HG02973 (cell line): Measurements from ENCODE around the gene ANKRD18B.
"Not testable (repeated sequence)": the region's sequence is repeated elsewhere in the genome, so short reads cannot be mapped to it uniquely, and the experiment has no call there.

Experiments
- ATAC-seq: cut with Tn5 transposase; IDR thresholded peaks from one replicate; pipeline ENCODE4 v1.9.1; 2021; ENCODE audit warnings: moderate library complexity; ENCODE audit not compliant: unreplicated experiment

ANKRD18B gene

DNA sequence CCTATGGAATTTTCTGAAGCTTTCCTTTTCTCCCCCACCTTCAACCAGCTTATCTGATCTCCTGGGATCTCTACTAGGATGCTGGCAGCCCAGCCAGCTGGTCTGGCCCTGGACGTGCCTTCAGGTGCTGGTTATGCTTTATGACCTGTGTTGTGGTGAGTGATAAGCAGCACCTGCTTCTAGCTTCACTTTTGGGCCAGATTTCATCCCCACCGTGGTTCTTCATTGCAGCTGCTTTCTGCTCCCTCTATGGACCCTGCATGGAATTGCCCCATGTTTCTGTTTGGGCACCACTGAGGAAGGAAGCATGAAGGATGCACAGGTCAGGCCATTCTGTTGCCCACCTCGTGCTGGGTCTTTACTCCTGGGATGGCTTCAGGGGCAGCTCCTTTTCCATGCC lies 80.2 kb downstream of the ANKRD18B start:
- ATAC-seq: not testable (repeated sequence)

DNA sequence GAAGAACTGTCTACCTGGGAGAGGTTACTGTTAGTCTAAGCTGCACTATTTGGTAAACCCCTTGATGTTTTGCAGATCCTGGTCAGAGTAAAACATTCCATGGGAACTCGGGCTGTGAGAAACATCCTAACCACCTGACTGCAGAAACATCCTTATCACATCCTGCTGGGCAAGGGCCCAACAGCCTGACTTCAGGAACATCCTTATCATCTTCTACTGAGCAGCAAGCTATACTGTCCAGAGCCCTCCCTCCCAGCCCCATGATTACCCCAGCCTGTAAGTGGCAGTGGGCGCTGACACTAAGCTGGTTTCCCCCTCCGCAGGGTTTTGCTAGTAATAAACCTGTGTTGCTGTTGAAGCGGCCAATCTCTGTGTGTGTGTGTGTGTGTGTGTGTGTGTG lies 80.9 kb downstream of the ANKRD18B start:
- ATAC-seq: not testable (repeated sequence)

DNA sequence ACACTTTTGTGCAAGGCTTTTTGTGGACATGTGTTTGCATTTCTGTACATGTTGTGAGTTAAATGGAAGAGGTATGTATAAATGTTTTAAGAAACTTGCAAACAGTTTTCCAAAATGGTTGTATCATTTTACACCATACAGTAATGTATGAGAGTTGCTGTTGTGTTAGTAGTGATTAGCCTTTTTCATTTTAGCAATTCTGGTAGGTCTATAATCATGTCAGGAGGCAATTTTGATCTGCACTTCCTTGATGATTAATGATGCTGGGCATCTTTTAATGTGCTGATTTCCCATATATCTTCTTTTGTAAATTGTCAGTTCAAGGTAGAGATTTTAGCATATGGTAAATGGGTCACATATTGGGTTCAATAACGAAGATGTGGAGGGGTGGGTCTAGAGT lies 87.3 kb downstream of the ANKRD18B start:
- no peak for ATAC-seq

DNA sequence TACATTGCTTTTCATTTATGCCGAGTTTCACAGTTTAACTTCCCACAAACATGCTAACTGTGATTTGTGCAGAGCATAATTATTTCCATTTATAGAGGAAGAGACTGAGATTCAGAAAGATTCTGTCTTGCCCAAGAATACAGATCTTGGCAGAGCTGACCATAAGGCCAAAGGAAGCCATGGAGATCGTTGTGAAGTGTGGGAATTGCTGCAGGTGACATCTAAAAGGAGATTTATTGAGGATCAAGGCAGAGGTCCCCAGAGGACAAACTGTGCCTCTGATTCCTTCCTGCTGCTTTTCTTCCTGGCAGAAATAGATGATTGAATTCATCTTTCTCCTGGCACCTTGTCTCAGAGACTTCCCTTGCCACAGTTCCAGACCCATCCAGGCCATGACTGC lies 88.4 kb downstream of the ANKRD18B start:
- ATAC-seq: not testable (repeated sequence)

DNA sequence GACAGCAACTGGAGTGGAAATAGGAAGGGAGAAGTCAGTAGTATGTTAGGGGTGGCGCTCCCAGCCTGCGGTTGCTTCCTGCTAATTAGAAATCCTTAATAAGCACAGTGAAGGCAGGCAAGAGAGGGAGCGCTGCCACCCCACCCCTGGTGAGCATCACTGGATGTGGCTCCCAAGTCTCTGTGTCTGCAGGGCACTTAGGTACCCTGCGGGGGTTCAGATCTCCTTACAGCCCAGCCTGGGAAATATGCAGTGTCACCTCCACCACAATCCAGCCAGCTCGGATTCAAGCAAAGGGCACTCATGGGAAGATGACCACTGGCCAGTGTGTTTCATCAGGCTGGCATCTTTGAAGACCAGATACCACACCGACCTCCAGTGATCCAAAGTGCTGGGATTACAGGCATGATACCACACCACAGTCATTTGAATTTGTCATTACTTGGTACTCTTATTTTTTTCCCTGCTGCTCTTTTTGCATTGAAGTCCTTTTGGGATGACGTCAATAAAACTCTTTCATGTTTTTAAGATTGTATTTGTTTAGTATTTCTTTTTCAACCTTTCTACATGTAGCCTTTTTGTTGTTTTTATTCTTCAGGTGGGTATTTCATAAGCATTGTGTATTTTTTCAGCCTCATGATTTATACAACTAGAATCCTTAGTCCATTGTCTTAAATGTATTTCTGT lies 90.1 kb downstream of the ANKRD18B start:
- ATAC-seq: no peak

DNA sequence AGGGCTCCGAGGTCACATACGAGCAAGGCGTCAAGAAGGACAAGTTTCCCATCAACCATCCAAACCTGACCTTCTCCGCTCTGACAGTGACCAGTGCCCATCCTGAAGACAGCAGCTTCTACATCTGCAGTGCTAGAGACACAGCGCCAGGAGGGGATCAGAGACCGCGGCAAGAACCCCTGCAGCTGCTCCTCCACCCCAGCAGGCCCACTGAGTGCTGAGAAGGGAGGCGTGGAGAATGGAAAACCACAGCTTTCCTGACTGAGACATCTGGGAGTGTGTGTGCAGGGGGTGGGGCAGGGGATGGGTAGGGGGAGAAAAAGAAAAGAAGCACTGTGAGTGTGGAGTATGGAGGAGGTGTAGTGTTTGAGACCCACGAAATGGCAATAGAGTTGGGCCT lies 94.3 kb downstream of the ANKRD18B start:
- not testable (repeated sequence) for ATAC-seq

DNA sequence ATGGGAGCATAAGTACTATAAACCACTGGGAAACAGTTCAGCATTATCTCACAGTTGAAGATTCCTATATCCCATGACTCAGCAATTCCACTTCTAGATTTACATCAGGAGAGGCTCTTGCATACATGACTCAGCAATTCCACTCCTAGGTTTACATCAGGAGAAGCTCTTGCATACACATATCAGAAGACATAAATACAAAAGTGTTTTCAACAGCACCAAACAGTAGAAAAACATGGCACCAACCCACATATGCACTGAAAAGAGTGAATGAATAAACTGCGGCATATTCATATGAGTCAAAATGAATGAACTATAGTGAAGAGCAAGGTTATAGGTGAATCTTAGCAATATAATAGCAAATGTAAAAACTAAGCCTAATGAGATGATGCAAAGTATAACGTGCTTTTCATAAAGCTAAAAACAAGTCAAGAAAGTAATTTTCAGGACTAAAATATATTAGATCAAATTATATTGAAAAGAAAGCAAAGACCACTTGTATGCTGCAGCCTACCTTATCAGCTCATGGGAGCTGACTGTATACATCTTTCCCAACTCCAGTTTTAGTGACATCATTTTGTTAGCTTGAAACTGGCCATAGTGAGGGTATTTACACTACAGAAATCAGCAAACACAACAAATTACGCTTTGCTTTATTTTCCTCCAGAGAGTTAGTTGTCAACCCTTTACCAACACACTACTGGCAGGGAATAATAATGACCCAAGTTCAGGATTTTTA lies 95.8 kb downstream of the ANKRD18B start:
- no peak for ATAC-seq

DNA sequence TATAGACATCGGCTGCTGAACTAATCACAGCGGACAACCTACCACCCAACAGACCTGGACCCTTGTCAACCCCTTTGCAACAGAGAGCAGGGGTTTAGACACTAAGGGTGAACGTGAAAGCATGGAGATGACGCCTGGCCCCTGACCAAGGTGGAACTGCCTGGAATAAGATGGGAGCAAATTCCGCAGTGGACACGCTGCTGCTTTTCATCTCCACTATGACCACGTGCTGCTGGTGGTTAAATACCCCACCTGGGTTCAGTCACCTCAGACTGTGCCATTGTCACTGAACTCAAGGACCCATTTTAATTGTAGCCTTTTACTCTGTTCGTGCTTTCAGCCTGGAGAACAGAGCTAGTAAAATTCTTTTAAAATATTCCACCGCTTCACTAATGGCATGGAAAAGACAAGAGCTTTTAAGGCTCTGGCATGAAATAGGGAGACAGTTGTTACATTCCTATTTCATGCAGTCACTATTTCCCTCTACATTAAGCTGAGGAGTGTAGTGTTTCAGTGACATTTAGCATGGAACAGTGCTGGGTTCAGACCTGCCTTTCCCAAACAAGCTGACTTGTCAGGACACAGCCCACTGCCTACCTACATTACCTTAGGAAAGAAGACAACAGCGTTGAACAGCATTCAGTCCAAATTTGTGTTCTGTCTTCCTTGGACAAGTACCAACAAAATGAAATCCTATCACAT lies 96.8 kb downstream of the ANKRD18B start:
- ATAC-seq: no peak
